Adrenal gland (tissue), 5 donors: ENCODE data around the gene IL1RAP.

ENCODE experiments used
- POLR2A ChIP-seq, 2 donors: fragments of 450-650 bp; IDR thresholded peaks; one replicate each; pipeline ENCODE4 v1.6.1; 2017; ENCODE audit warnings: antibody characterized with exemption in 2 of 2, mild to moderate bottlenecking in 2 of 2, moderate library complexity in 1 of 2
- TF ChIP-seq, protein P1 (sequence below), 6 experiments: fragments of 450-650 bp in 4 of 6; fragments of 200-600 bp in 2 of 6; sonication (generic) in 1 of 6; IDR thresholded peaks; 1 replicate in 5 of 6; 2 replicates in 1 of 6; pipeline versions ENCODE4 v1.5.1 to v1.8.0; 2016 to 2021; ENCODE audit warnings: antibody characterized with exemption in 6 of 6, mild to moderate bottlenecking in 2 of 6, moderate library complexity in 1 of 6
- donor health status: DM: no; HTN: no; CAD: no.

DNA sequence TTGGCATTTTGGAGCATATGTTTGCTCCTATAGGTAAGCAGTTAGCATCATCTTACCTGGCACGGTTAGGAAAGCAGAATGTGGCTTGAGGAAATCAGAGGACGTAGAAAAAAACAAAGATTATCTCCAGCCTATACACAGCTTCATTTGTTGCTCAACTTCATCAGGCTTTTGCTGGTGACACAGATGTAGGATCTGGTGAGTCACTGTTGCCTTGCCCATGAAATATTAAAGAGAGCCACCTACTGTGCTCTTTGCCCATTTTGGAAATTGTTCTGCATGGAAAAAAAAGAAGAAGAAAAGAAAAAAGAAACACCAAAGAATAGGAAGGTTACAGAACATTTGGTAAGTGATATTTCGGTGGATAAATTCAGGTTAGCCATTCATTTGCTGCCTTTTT, 3.8 kb downstream of the IL1RAP start:
- TF ChIP-seq, protein P1, sequence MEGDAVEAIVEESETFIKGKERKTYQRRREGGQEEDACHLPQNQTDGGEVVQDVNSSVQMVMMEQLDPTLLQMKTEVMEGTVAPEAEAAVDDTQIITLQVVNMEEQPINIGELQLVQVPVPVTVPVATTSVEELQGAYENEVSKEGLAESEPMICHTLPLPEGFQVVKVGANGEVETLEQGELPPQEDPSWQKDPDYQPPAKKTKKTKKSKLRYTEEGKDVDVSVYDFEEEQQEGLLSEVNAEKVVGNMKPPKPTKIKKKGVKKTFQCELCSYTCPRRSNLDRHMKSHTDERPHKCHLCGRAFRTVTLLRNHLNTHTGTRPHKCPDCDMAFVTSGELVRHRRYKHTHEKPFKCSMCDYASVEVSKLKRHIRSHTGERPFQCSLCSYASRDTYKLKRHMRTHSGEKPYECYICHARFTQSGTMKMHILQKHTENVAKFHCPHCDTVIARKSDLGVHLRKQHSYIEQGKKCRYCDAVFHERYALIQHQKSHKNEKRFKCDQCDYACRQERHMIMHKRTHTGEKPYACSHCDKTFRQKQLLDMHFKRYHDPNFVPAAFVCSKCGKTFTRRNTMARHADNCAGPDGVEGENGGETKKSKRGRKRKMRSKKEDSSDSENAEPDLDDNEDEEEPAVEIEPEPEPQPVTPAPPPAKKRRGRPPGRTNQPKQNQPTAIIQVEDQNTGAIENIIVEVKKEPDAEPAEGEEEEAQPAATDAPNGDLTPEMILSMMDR (IDR thresholded peaks at IDR 0.05): peak in 1 of 6 experiments; percentile 11
- no peak for TF ChIP-seq POLR2A (IDR thresholded peaks at IDR 0.05)
